ENCODE data around the gene TNFAIP8L3.

TNFAIP8L3 gene

DNA sequence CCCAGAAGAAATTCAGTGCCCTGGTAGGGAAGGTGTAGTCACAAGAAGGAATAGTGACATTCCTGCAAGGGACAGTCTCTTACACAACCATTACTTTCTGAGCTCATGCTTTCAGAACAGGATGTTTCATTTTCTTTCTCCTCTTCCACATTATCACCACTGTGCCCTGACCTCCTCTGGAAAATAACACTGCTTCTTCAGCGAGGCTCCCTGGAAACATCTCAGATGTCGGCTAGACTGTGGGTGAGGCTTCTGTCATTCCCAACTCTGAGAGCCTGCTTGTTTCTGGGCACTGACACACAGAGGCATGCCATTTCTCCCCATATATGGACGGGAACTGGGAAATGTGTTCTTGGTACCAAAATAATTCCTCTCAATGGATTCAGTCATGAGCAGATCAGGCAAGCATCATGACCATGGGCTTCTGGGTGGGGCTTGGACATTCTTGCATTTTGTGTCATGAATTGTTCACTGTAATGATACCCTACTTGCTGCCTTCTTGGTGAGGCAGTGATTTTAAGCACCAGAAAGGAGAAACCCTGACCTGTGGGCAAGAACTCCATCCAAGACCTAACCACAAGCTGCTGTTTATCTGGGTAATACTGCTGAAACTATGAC is 14.3 kb upstream of the TNFAIP8L3 start:
- H3K36me3 ChIP-seq (ENCODE audit: insufficient read depth, low read length) = no peaks in the 10 kb centered on the region
- H3K9me3 ChIP-seq (ENCODE audit: low read depth, low read length) = no peaks in the 10 kb centered on the region
- TF ChIP-seq FOXP2 (optimal IDR thresholded peaks at IDR 0.05; ENCODE audit: control extremely low read depth, extremely low read length, insufficient read depth) (no peak), EZH2 (IDR thresholded peaks at IDR 0.05) (no peak), POLR2AphosphoS5 (IDR thresholded peaks at IDR 0.05; ENCODE audit: borderline replicate concordance, low read depth, low read length) (no peak)
- H3K4me3 ChIP-seq = no peak overlapping the region
- no peak for DNase-seq (ENCODE audit: low read depth, low spot score)
- no peak overlapping the region for H3K9ac ChIP-seq (ENCODE audit: insufficient read length)
- H3K27ac ChIP-seq = no peak overlapping the region

GRCh38 chr15:51107612-51108011 is 12.9 kb upstream of the TNFAIP8L3 start:
- Histone ChIP-seq H3K9me3 (ENCODE audit: low read depth, low read length) (no peaks in the 10 kb centered on the region), H3K9ac (ENCODE audit: insufficient read length) (no peak overlapping the region), H3K36me3 (ENCODE audit: insufficient read depth, low read length) (no peaks in the 10 kb centered on the region), H3K27ac (no peak overlapping the region), H3K4me3 (no peak overlapping the region)
- no peak for TF ChIP-seq POLR2AphosphoS5 (IDR thresholded peaks at IDR 0.05; ENCODE audit: borderline replicate concordance, low read depth, low read length)
- DNase-seq (ENCODE audit: low read depth, low spot score) = no peak

DNA sequence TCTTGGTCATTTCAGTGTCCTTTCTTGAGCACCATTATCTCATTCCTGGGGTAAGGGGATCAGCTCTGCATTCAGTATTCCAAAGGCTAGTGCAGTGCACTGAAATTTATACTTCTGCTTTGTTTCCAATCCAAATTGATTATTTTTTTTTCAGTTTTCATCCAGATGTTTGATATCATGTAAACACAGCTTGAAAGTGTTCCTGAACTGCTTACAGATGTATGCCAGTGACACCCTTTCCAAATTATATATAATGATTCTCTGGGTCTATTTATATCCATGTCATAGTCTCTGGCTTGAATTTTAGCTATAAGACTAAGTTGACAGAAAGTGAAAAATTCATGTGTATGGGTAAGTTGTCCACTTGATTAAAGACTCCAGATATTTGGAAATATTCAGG is 11.8 kb upstream of the TNFAIP8L3 start:
- no peaks in the 10 kb centered on the region for H3K36me3 ChIP-seq (ENCODE audit: insufficient read depth, low read length)
- no peak overlapping the region for H3K4me3 ChIP-seq
- no peak overlapping the region for H3K27ac ChIP-seq
- no peak overlapping the region for H3K9ac ChIP-seq (ENCODE audit: insufficient read length)
- no peak for TF ChIP-seq FOXP2 (optimal IDR thresholded peaks at IDR 0.05; ENCODE audit: control extremely low read depth, extremely low read length, insufficient read depth)
- TF ChIP-seq POLR2AphosphoS5 (IDR thresholded peaks at IDR 0.05; ENCODE audit: borderline replicate concordance, low read depth, low read length) = no peak
- no peak for TF ChIP-seq EZH2 (IDR thresholded peaks at IDR 0.05)
- DNase-seq (ENCODE audit: low read depth, low spot score) = no peak
- no peaks in the 10 kb centered on the region for H3K9me3 ChIP-seq (ENCODE audit: low read depth, low read length)

DNA sequence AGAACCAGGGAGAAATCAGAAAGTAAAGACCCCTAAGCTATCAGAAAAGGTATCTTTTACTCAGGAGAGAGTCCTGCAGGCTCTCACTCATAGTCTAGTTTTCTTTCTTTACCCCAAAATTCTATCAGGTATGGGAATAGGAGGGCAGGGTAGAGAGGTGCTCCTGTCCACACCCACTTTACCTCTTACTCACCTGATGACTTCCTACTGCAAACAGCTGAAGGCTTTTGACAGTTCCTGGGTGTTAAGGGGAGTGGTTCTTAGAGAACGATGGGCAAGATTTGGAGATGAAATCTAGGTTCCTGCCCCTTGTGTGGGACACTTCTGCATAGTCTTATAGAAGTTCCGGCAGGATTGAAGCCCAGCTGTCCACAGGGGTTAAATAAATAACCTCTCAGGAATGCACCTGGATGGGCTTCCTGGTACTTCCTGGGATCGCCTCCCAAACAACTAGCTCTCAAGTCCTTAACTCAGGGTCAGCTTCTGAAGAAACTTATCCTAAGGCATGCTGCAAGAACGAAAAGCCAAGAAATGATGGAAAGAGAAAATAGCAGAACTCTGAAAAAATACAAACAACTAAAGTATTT is 10.8 kb upstream of the TNFAIP8L3 start:
- DNase-seq (ENCODE audit: low read depth, low spot score) = no peak
- Histone ChIP-seq H3K36me3 (ENCODE audit: insufficient read depth, low read length) (no peaks in the 10 kb centered on the region), H3K9me3 (ENCODE audit: low read depth, low read length) (no peaks in the 10 kb centered on the region), H3K27ac (no peak overlapping the region), H3K4me3 (no peak overlapping the region), H3K9ac (ENCODE audit: insufficient read length) (no peak overlapping the region)
- no peak for TF ChIP-seq EZH2 (IDR thresholded peaks at IDR 0.05)
- no peak for TF ChIP-seq POLR2AphosphoS5 (IDR thresholded peaks at IDR 0.05; ENCODE audit: borderline replicate concordance, low read depth, low read length)
- TF ChIP-seq FOXP2 (optimal IDR thresholded peaks at IDR 0.05; ENCODE audit: control extremely low read depth, extremely low read length, insufficient read depth) = no peak

DNA sequence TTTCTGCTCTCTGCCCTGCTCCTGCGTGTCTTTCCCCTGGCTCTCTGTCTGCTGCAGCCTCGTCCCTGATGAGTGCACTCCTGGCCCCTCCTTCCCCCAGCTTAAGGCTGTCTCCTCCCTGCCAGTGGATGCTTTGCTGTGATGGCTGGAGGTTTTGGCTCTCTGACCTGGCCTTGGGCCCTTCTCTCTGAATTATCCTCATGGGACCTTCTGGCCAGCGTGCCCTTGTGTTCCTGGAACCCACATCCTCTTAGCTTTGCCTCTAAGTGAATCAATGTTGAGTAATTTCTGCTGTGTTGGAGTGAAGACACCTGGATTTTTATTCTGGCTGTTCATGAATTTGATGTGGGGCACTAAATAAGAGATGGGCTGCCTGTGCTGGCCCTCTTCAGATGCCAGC is 9.8 kb upstream of the TNFAIP8L3 start:
- no peaks in the 10 kb centered on the region for H3K36me3 ChIP-seq (ENCODE audit: insufficient read depth, low read length)

DNA sequence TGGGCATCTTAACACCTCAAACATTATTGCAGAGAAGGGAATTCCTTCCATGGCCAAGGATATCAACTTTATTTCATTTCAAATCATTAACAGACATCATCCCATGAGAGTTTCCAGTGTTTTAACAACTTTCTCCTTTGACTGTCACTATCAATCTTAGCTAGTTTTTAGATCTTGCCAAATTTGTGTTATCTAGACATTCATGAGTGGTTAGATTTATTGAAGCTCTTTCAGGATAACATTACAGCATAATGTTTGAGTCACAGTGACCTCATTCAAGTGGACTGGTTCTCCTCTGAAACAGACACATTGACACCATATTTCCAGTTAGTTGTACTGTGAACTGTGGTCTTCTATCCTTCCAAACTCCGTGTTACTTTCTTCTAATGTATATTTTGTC is 8.6 kb upstream of the TNFAIP8L3 start:
- Histone ChIP-seq H3K4me3 (no peak overlapping the region), H3K9ac (ENCODE audit: insufficient read length) (no peak overlapping the region), H3K9me3 (ENCODE audit: low read depth, low read length) (no peaks in the 10 kb centered on the region), H3K36me3 (ENCODE audit: insufficient read depth, low read length) (no peaks in the 10 kb centered on the region), H3K27ac (no peak overlapping the region)
- DNase-seq (ENCODE audit: low read depth, low spot score) = no peak
- TF ChIP-seq POLR2AphosphoS5 (IDR thresholded peaks at IDR 0.05; ENCODE audit: borderline replicate concordance, low read depth, low read length) (no peak), FOXP2 (optimal IDR thresholded peaks at IDR 0.05; ENCODE audit: control extremely low read depth, extremely low read length, insufficient read depth) (no peak), EZH2 (IDR thresholded peaks at IDR 0.05) (no peak)

More for the DNA sequence above, 9.8 kb upstream of the TNFAIP8L3 start:
- no peak overlapping the region for H3K9ac ChIP-seq (ENCODE audit: insufficient read length)
- H3K4me3 ChIP-seq = no peak overlapping the region
- no peak overlapping the region for H3K27ac ChIP-seq
- TF ChIP-seq POLR2AphosphoS5 (IDR thresholded peaks at IDR 0.05; ENCODE audit: borderline replicate concordance, low read depth, low read length) = no peak
- TF ChIP-seq FOXP2 (optimal IDR thresholded peaks at IDR 0.05; ENCODE audit: control extremely low read depth, extremely low read length, insufficient read depth) = no peak
- no peak for TF ChIP-seq EZH2 (IDR thresholded peaks at IDR 0.05)
- H3K9me3 ChIP-seq (ENCODE audit: low read depth, low read length) = no peaks in the 10 kb centered on the region
- no peak for DNase-seq (ENCODE audit: low read depth, low spot score)

GRCh38 chr15:51100785-51101489 is 6.2 kb upstream of the TNFAIP8L3 start:
- TF ChIP-seq FOXP2 (optimal IDR thresholded peaks at IDR 0.05; ENCODE audit: control extremely low read depth, extremely low read length, insufficient read depth) (no peak), EZH2 (IDR thresholded peaks at IDR 0.05) (no peak), POLR2AphosphoS5 (IDR thresholded peaks at IDR 0.05; ENCODE audit: borderline replicate concordance, low read depth, low read length) (no peak)
- Histone ChIP-seq H3K4me3 (no peak overlapping the region), H3K27ac (no peak overlapping the region), H3K9me3 (ENCODE audit: low read depth, low read length) (no peaks in the 10 kb centered on the region), H3K36me3 (ENCODE audit: insufficient read depth, low read length) (no peaks in the 10 kb centered on the region), H3K9ac (ENCODE audit: insufficient read length) (no peak overlapping the region)
- DNase-seq (ENCODE audit: low read depth, low spot score) = no peak

GRCh38 chr15:51099185-51099584 is 4.5 kb upstream of the TNFAIP8L3 start:
- TF ChIP-seq FOXP2 (optimal IDR thresholded peaks at IDR 0.05; ENCODE audit: control extremely low read depth, extremely low read length, insufficient read depth) = no peak
- no peak for TF ChIP-seq EZH2 (IDR thresholded peaks at IDR 0.05)
- no peak for TF ChIP-seq POLR2AphosphoS5 (IDR thresholded peaks at IDR 0.05; ENCODE audit: borderline replicate concordance, low read depth, low read length)
- no peak for DNase-seq (ENCODE audit: low read depth, low spot score)
- Histone ChIP-seq H3K4me3 (no peak overlapping the region), H3K9me3 (ENCODE audit: low read depth, low read length) (no peaks in the 10 kb centered on the region), H3K36me3 (ENCODE audit: insufficient read depth, low read length) (no peaks in the 10 kb centered on the region), H3K27ac (no peak overlapping the region), H3K9ac (ENCODE audit: insufficient read length) (no peak overlapping the region)

Measured in SK-N-MC (cell line).